SK-N-MC (cell line): ENCODE results near the gene CFAP65.

ENCODE experiments used
- DNase-seq: peaks from one replicate; pipeline ENCODE4 v3.0.0-alpha.2; 2011; ENCODE audit warnings: low read depth, low spot score
- H3K27ac ChIP-seq: fragments of 200-600 bp; sonication (generic); 2 replicates; pipeline ENCODE4 v1.5.1; 2016; ENCODE audit warnings: mixed run types
- H3K36me3 ChIP-seq: fragments of 200-600 bp; sonication (generic); 2 replicates; pipeline ENCODE4 v1.6.1; 2017; ENCODE audit warnings: antibody characterized with exemption, low read length, mixed read lengths; ENCODE audit not compliant: insufficient read depth
- H3K4me3 ChIP-seq: fragments of 200-600 bp; sonication (generic); 2 replicates; pipeline ENCODE4 v1.5.1; 2016
- H3K9ac ChIP-seq: fragments of 200-600 bp; sonication (generic); 2 replicates; pipeline ENCODE4 v1.8.0; 2017; ENCODE audit warnings: mixed run types, mixed read lengths; ENCODE audit not compliant: insufficient read length
- H3K9me3 ChIP-seq: fragments of 200-600 bp; sonication (generic); 2 replicates; pipeline ENCODE4 v1.6.1; 2017; ENCODE audit warnings: low read depth, mild to moderate bottlenecking, antibody characterized with exemption, low read length, moderate library complexity, mixed read lengths
- EZH2 ChIP-seq: fragments of 200-600 bp; sonication (generic); IDR thresholded peaks from one replicate; pipeline ENCODE4 v1.6.1; 2017; ENCODE audit warnings: antibody characterized with exemption
- FOXP2 ChIP-seq: optimal IDR thresholded peaks from 2 replicates; pipeline ENCODE3; 2011; ENCODE audit warnings: mild to moderate bottlenecking, moderate library complexity; ENCODE audit not compliant: insufficient read depth; ENCODE audit errors: extremely low read length, control extremely low read depth
- POLR2AphosphoS5 ChIP-seq: IDR thresholded peaks from 2 replicates; pipeline ENCODE4 v1.6.1; 2012; ENCODE audit warnings: mild to moderate bottlenecking, low read depth, low read length, borderline replicate concordance

Gene CFAP65

DNA sequence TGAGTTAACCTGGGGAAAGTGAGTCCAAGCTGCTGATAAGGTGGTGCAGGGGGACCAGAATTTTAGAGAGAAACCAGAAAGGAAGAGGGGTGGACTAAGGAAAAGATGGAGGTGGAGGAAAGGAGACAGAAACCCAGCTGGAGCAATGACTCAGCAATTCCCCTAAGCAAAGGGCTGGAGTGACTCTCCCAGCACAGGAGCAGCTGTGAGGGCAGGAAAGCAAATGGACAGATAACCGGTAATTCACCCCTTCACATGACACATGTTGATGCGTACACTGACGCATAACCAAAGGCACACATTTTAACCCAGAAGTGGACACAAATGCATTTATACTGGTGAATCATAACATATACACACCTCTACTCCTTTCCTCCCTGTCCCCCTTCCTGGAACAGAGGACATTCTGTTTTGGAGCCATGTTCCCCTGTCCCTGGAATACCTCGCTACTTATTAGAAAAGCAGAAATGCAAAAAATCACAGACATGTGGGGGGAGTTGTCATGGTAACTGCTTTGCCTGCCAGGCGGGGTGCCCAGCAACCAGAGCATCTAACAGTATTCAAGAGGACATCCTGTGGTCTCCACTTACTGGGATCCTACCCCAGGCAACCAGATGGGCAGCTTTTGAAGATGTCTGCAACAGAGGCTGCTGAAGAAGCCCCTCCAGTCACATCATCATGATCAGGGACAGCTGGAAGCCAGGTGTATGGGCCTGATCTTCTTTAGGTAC lies 77.1 kb downstream of the CFAP65 start:
- Histone ChIP-seq H3K36me3 (no peaks in the 10 kb centered on the region), H3K4me3 (no peak overlapping the region), H3K27ac (no peak overlapping the region), H3K9me3 (no peaks in the 10 kb centered on the region), H3K9ac (no peak overlapping the region)
- no peak for TF ChIP-seq FOXP2
- no peak for TF ChIP-seq POLR2AphosphoS5
- no peak for TF ChIP-seq EZH2
- DNase-seq = no peak

- TF ChIP-seq EZH2 = no peak
- TF ChIP-seq POLR2AphosphoS5 = no peak
- no peak for TF ChIP-seq FOXP2
- Histone ChIP-seq H3K36me3 (no peaks in the 10 kb centered on the region), H3K27ac (no peak overlapping the region), H3K4me3 (no peak overlapping the region), H3K9me3 (no peaks in the 10 kb centered on the region), H3K9ac (no peak overlapping the region)
- DNase-seq = no peak
Measured at GRCh38 chr2:218963601-218964000, 77.7 kb downstream of the CFAP65 start.

DNA sequence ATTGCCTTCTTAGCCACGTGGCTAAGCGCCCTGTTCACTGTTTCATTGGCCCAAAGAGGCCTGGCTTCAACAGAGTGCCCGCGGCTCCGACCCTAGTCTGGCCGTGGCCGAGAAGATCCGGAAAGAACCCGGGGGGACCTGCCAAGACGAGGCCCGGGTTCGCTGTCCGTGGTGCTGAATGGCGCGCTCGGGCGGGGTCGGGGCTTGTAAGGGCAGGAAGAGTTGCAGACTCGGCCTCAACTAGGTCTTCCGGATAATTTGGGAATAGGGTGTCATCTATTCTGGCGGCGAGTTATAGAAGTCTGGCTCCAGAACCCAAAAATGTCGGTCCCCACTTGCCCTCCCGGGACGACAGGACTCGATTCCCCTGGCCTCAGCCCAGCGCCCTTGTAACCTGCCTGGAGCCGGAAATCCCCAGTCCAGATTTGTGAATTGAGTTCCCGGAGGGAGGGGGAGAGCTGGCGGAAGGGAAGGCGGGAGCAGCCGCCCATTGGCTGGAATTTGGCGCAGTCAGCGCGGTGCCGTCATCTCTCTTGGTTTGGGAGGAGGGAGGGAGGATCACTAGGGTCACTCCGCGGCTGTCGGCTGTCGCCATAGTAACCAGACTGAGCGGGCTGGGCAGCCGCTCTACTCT lies 78.3 kb downstream of the CFAP65 start:
- H3K36me3 ChIP-seq = no peaks in the 10 kb centered on the region
- H3K9ac ChIP-seq = no peak overlapping the region
- H3K4me3 ChIP-seq = no peak overlapping the region
- no peak for DNase-seq
- no peaks in the 10 kb centered on the region for H3K9me3 ChIP-seq
- no peak overlapping the region for H3K27ac ChIP-seq
- TF ChIP-seq EZH2 (no peak), FOXP2 (peak; percentile 19), POLR2AphosphoS5 (no peak)

GRCh38 chr2:218961651-218962570 lies 79.4 kb downstream of the CFAP65 start:
- TF ChIP-seq POLR2AphosphoS5 (no peak), EZH2 (no peak), FOXP2 (no peak)
- H3K27ac ChIP-seq = no peak overlapping the region

GRCh38 chr2:218961229-218961628 lies 80.1 kb downstream of the CFAP65 start:
- no peak overlapping the region for H3K9ac ChIP-seq
- peak overlapping the region; percentile 61 for H3K4me3 ChIP-seq
- H3K9me3 ChIP-seq = no peaks in the 10 kb centered on the region
- no peak for DNase-seq
- no peaks in the 10 kb centered on the region for H3K36me3 ChIP-seq
- TF ChIP-seq EZH2 (no peak), POLR2AphosphoS5 (no peak), FOXP2 (no peak)
- H3K27ac ChIP-seq = no peak overlapping the region

More at GRCh38 chr2:218961651-218962570, 79.4 kb downstream of the CFAP65 start:
- peak overlapping the region; percentile 61 for H3K4me3 ChIP-seq
- H3K9me3 ChIP-seq = no peaks in the 10 kb centered on the region
- no peak overlapping the region for H3K9ac ChIP-seq
- DNase-seq = no peak
- H3K36me3 ChIP-seq = no peaks in the 10 kb centered on the region

DNA sequence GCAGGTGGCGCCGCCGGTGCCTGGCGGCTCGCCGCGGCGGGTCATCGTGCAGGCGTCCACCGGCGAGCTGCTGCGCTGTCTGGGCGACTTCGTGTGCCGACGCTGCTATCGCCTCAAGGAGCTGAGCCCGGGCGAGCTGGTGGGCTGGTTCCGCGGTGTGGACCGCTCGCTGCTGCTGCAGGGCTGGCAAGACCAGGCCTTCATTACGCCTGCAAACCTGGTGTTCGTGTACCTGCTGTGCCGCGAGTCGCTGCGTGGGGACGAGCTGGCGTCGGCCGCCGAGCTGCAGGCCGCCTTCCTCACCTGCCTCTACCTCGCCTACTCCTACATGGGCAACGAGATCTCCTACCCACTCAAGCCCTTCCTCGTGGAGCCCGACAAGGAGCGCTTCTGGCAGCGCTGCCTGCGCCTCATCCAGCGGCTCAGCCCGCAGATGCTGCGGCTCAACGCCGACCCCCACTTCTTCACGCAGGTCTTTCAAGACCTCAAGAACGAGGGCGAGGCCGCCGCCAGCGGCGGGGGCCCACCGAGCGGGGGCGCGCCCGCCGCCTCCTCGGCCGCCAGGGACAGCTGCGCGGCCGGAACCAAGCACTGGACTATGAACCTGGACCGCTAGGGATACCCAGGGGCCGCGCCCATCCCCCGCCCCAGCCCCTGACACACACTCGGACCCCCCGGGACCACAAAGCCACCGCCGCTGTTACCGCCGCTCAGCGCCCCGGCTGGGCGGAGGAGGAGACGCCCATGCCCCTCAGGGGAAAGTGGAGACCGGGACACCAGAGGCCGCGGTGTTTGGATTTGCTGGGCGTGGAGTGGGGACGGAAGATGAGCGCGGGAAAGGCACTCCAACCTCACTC lies 80.8 kb downstream of the CFAP65 start:
- TF ChIP-seq FOXP2 = no peak
- TF ChIP-seq EZH2 = no peak
- TF ChIP-seq POLR2AphosphoS5 = no peak
- Histone ChIP-seq H3K36me3 (no peaks in the 10 kb centered on the region), H3K9me3 (no peaks in the 10 kb centered on the region), H3K27ac (no peak overlapping the region), H3K9ac (no peak overlapping the region), H3K4me3 (peak overlapping the region; percentile 58)
- no peak for DNase-seq

DNA sequence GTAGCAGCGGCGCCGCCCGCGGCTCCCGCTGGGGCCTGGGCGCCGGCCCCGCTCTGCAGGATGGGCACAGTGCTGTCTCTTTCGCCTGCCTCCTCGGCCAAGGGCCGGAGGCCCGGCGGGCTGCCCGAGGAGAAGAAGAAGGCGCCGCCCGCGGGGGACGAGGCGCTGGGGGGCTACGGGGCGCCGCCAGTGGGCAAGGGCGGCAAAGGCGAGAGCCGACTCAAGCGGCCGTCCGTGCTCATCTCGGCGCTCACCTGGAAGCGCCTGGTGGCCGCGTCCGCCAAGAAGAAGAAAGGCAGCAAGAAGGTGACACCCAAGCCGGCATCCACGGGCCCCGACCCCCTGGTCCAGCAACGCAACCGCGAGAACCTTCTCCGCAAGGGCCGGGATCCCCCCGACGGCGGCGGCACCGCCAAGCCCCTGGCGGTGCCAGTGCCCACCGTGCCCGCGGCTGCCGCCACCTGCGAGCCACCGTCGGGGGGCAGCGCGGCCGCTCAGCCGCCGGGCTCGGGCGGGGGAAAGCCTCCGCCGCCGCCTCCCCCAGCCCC lies 81.5 kb downstream of the CFAP65 start:
- Histone ChIP-seq H3K36me3 (no peaks in the 10 kb centered on the region), H3K9me3 (no peaks in the 10 kb centered on the region), H3K27ac (no peak overlapping the region), H3K4me3 (peak overlapping the region; percentile 83), H3K9ac (no peak overlapping the region)
- TF ChIP-seq EZH2 (no peak), FOXP2 (no peak), POLR2AphosphoS5 (no peak)
- no peak for DNase-seq

GRCh38 chr2:218959141-218959731 lies 82.1 kb downstream of the CFAP65 start, which contains the start of gene CDK5R2:
TSS of gene CDK5R2 (plus strand) at chr2:218959666. CDS start at chr2:218959821, 155 bp downstream.
- Histone ChIP-seq H3K27ac (no peak within 1 kb of the TSS), H3K9me3 (no peaks in the 10 kb centered on the region), H3K9ac (no peak within 1 kb of the TSS), H3K36me3 (no peaks in the 10 kb centered on the region), H3K4me3 (peak within 1 kb of the TSS; percentile 83)
- peak; percentile 82 for DNase-seq
- TF ChIP-seq EZH2 (no peak), POLR2AphosphoS5 (peak; percentile 49)
